MM.1S (cell line): ENCODE measurements around the gene LSM7.

ENCODE experiments used
- DNase-seq: peaks from one replicate; pipeline ENCODE4 v3.0.0-alpha.2; 2015
- H2AFZ ChIP-seq: fragments of 300-600 bp; sonication (generic); 2 replicates; pipeline ENCODE4 v1.6.0; 2016; ENCODE audit warnings: antibody characterized with exemption, low read length
- H3F3A ChIP-seq: fragments of 300-600 bp; sonication (generic); 2 replicates; pipeline ENCODE4 v1.6.1; 2016; ENCODE audit warnings: mild to moderate bottlenecking, antibody characterized with exemption, low read length, moderate library complexity, mixed read lengths; ENCODE audit not compliant: insufficient read depth
- H3K27ac ChIP-seq: fragments of 300-600 bp; sonication (generic); 2 replicates; pipeline ENCODE4 v1.5.1; 2016; ENCODE audit warnings: mild to moderate bottlenecking, low read length
- H3K27me3 ChIP-seq: fragments of 300-600 bp; sonication (generic); replicated peaks from 2 replicates; pipeline ENCODE4 v1.6.0; 2016; ENCODE audit warnings: low read length; ENCODE audit not compliant: insufficient read depth
- H3K36me3 ChIP-seq: fragments of 300-600 bp; sonication (generic); replicated peaks from 2 replicates; pipeline ENCODE4 v1.6.1; 2016; ENCODE audit warnings: mild to moderate bottlenecking, low read length, mixed read lengths; ENCODE audit not compliant: insufficient read depth
- H3K4me1 ChIP-seq: fragments of 300-600 bp; sonication (generic); 2 replicates; pipeline ENCODE4 v1.6.1; 2016; ENCODE audit warnings: low read length, mixed read lengths
- H3K4me2 ChIP-seq: fragments of 300-600 bp; sonication (generic); 2 replicates; pipeline ENCODE4 v1.6.0; 2016; ENCODE audit warnings: low read depth, low read length
- H3K4me3 ChIP-seq: fragments of 300-600 bp; sonication (generic); 2 replicates; pipeline ENCODE4 v1.5.1; 2016; ENCODE audit warnings: low read length, mixed read lengths
- H3K79me2 ChIP-seq: fragments of 300-600 bp; sonication (generic); 2 replicates; pipeline ENCODE4 v1.6.1; 2016; ENCODE audit warnings: mixed run types, low read length, mixed read lengths
- H3K9ac ChIP-seq: fragments of 300-600 bp; sonication (generic); 2 replicates; pipeline ENCODE4 v1.6.1; 2016; ENCODE audit warnings: low read length, mixed read lengths
- H3K9me2 ChIP-seq: fragments of 300-600 bp; sonication (generic); replicated peaks from 2 replicates; pipeline ENCODE4 v1.6.1; 2016; ENCODE audit warnings: mild to moderate bottlenecking, low read length, mixed read lengths; ENCODE audit not compliant: insufficient read depth
- H3K9me3 ChIP-seq: fragments of 300-600 bp; sonication (generic); replicated peaks from 2 replicates; pipeline ENCODE4 v1.6.1; 2016; ENCODE audit warnings: mild to moderate bottlenecking, low read length, mixed read lengths; ENCODE audit not compliant: insufficient read depth
- H4K20me1 ChIP-seq: fragments of 300-600 bp; sonication (generic); 2 replicates; pipeline ENCODE4 v1.6.1; 2016; ENCODE audit warnings: mild to moderate bottlenecking, low read length, moderate library complexity, mixed read lengths; ENCODE audit not compliant: insufficient read depth
- CTCF ChIP-seq: fragments of 300-600 bp; sonication (generic); IDR thresholded peaks from 2 replicates; pipeline ENCODE4 v1.5.1; 2016; ENCODE audit warnings: antibody characterized with exemption, low read length, mixed read lengths
- EZH2 ChIP-seq: fragments of 300-600 bp; sonication (generic); optimal IDR thresholded peaks from 2 replicates; pipeline ENCODE3; 2017; ENCODE audit warnings: low read depth, mild to moderate bottlenecking, antibody characterized with exemption, low read length, mixed read lengths
- EZH2phosphoT487 ChIP-seq: fragments of 300-600 bp; sonication (generic); IDR thresholded peaks from 2 replicates; pipeline ENCODE4 v1.6.1; 2018; ENCODE audit warnings: antibody characterized with exemption, low read length

Gene LSM7

GRCh38 chr19:2359992-2360685 is 31.8 kb upstream of the LSM7 start, which contains the start of gene TMPRSS9:
Gene TMPRSS9, plus strand, starts transcription at chr19:2360265. Its CDS starts 29,521 bp downstream, at chr19:2389786.
- Histone ChIP-seq H3K9me2 (no peaks in the 10 kb centered on the region), H3K4me2 (no peak within 1 kb of the TSS), H3K79me2 (no peaks in the 10 kb centered on the region), H3K36me3 (no peaks in the 10 kb centered on the region), H3K4me3 (no peak within 1 kb of the TSS), H2AFZ (no peak within 1 kb of the TSS), H3K4me1 (no peaks in the 10 kb centered on the region), H3K27ac (no peak within 1 kb of the TSS), H3K27me3 (peaks cover 45% of the 10 kb centered on the region), H3K9ac (no peak within 1 kb of the TSS), H3K9me3 (no peaks in the 10 kb centered on the region), H4K20me1 (no peaks in the 10 kb centered on the region), H3F3A (no peaks in the 10 kb centered on the region)
- TF ChIP-seq CTCF = no peak
- TF ChIP-seq EZH2 = no peak
- TF ChIP-seq EZH2phosphoT487 = no peak
- DNase-seq = no peak

- no peak overlapping the region for H3K4me2 ChIP-seq
- H3K9me2 ChIP-seq = no peaks in the 10 kb centered on the region
- no peak overlapping the region for H3K27ac ChIP-seq
- no peaks in the 10 kb centered on the region for H3K36me3 ChIP-seq
- no peaks in the 10 kb centered on the region for H3F3A ChIP-seq
- no peaks in the 10 kb centered on the region for H3K79me2 ChIP-seq
- H3K27me3 ChIP-seq = peaks cover 34% of the 10 kb centered on the region
- no peaks in the 10 kb centered on the region for H4K20me1 ChIP-seq
- no peak for TF ChIP-seq EZH2phosphoT487
- TF ChIP-seq EZH2 = no peak
- TF ChIP-seq CTCF = no peak
- DNase-seq = no peak
- no peaks in the 10 kb centered on the region for H3K9me3 ChIP-seq
- H3K4me3 ChIP-seq = no peak overlapping the region
- no peak overlapping the region for H3K9ac ChIP-seq
- H2AFZ ChIP-seq = no peak overlapping the region
- H3K4me1 ChIP-seq = no peaks in the 10 kb centered on the region
These were observed 30.3 kb upstream of the LSM7 start for GRCh38 chr19:2358548-2359173.

- Histone ChIP-seq H3K79me2 (no peaks in the 10 kb centered on the region), H3K36me3 (no peaks in the 10 kb centered on the region), H3K27me3 (peaks cover 28% of the 10 kb centered on the region), H3K9me3 (no peaks in the 10 kb centered on the region), H3K4me1 (no peaks in the 10 kb centered on the region), H4K20me1 (no peaks in the 10 kb centered on the region), H3K4me3 (no peak overlapping the region), H2AFZ (no peak overlapping the region), H3F3A (no peaks in the 10 kb centered on the region), H3K9me2 (no peaks in the 10 kb centered on the region), H3K4me2 (no peak overlapping the region), H3K9ac (no peak overlapping the region), H3K27ac (no peak overlapping the region)
- no peak for TF ChIP-seq CTCF
- no peak for TF ChIP-seq EZH2phosphoT487
- no peak for TF ChIP-seq EZH2
- DNase-seq = no peak
These were observed 29.2 kb upstream of the LSM7 start for GRCh38 chr19:2357279-2358206.
